IMR-90 (cell line): ENCODE results near the gene DNAJB8. TPM values are rescaled to one million over a fixed set of nuclear protein-coding genes. Genes with fewer than 3 reads are reported as not detected.

Experiments
- ATAC-seq: fragments of 200-7000 bp; cut with Tn5 transposase; 2 replicates; pipeline ENCODE4 v1.9.1; 2020; ENCODE audit warnings: low read depth, mild to moderate bottlenecking, moderate library complexity
- BruUV-seq: library from RNA; stranded (reverse); fragments of 400-500 nt; replicated peaks from 2 replicates; lab custom pipeline; 2021; lab: Mats Ljungman, UMichigan
- CTCF ChIA-PET: fragments of 300-600 bp; formaldehyde crosslinking; extraction: SDS; loops from one replicate; lab custom pipeline; 2021; ENCODE audit warnings: antibody characterized with exemption; lab: Yijun Ruan, JAX
- POLR2A ChIA-PET: fragments of 300-600 bp; sonication (Branson Sonifier 250); formaldehyde crosslinking; loops from one replicate; lab custom pipeline; 2022; ENCODE audit warnings: antibody characterized with exemption; ENCODE audit not compliant: unreplicated experiment; lab: Charles Lee
- DNase-seq: peaks from one replicate; pipeline ENCODE4 v3.0.0; 2013
- H2AFZ ChIP-seq: replicated peaks from 2 replicates; pipeline ENCODE3; 2013; ENCODE audit warnings: low read length, mild to moderate bottlenecking; ENCODE audit not compliant: poor library complexity
- H2AK5ac ChIP-seq: 2 replicates; pipeline ENCODE4 v1.6.1; 2013; ENCODE audit warnings: low read depth, low read length, inconsistent platforms
- H2AK9ac ChIP-seq: replicated peaks from 2 replicates; pipeline ENCODE3; 2013; ENCODE audit warnings: mild to moderate bottlenecking, low read depth, low read length, moderate library complexity; ENCODE audit not compliant: poor library complexity
- H2BK120ac ChIP-seq: 2 replicates; pipeline ENCODE4 v1.6.1; 2013; ENCODE audit warnings: low read depth, low read length, inconsistent platforms
- H2BK15ac ChIP-seq: 3 replicates; pipeline ENCODE4 v1.6.1; 2013; ENCODE audit warnings: low read depth, low read length, inconsistent platforms
- H2BK20ac ChIP-seq: 2 replicates; pipeline ENCODE4 v1.6.1; 2013; ENCODE audit warnings: low read depth, mild to moderate bottlenecking, inconsistent platforms, low read length, moderate library complexity
- H2BK5ac ChIP-seq: 2 replicates; pipeline ENCODE4 v1.6.1; 2013; ENCODE audit warnings: mild to moderate bottlenecking, low read depth, low read length, inconsistent platforms; ENCODE audit not compliant: poor library complexity, severe bottlenecking
- H3K14ac ChIP-seq: replicated peaks from 2 replicates; pipeline ENCODE4 v1.6.1; 2013; ENCODE audit warnings: low read depth, low read length, inconsistent platforms
- H3K18ac ChIP-seq: 2 replicates; pipeline ENCODE4 v1.6.1; 2013; ENCODE audit warnings: low read depth, low read length, control low read depth
- H3K23ac ChIP-seq: 2 replicates; pipeline ENCODE4 v1.6.1; 2013; ENCODE audit warnings: low read depth, low read length, inconsistent platforms
- H3K27ac ChIP-seq: 2 replicates; pipeline ENCODE4 v1.5.1; 2013; ENCODE audit warnings: mild to moderate bottlenecking, control low read depth, low read length; ENCODE audit not compliant: insufficient read depth
- H3K27me3 ChIP-seq: 2 replicates; pipeline ENCODE4 v1.6.1; 2013; ENCODE audit warnings: low read length; ENCODE audit not compliant: control insufficient read depth, insufficient read depth
- H3K36me3 ChIP-seq: 2 replicates; pipeline ENCODE4 v1.6.1; 2013; ENCODE audit warnings: low read length, mixed read lengths; ENCODE audit not compliant: control insufficient read depth, insufficient read depth
- H3K4ac ChIP-seq: 2 replicates; pipeline ENCODE4 v1.6.1; 2013; ENCODE audit warnings: low read depth, low read length, inconsistent platforms
- H3K4me1 ChIP-seq: 2 replicates; pipeline ENCODE4 v1.6.1; 2013; ENCODE audit warnings: low read length, mixed read lengths; ENCODE audit not compliant: control insufficient read depth, insufficient read depth
- H3K4me2 ChIP-seq: 2 replicates; pipeline ENCODE4 v1.6.1; 2013; ENCODE audit warnings: low read depth, mild to moderate bottlenecking, control low read depth, low read length, moderate library complexity
- H3K4me3 ChIP-seq: 2 replicates; pipeline ENCODE4 v1.5.1; 2013; ENCODE audit warnings: low read depth, mild to moderate bottlenecking, control low read depth, low read length, moderate library complexity; ENCODE audit not compliant: insufficient read depth
- H3K56ac ChIP-seq: 2 replicates; pipeline ENCODE4 v1.6.1; 2013; ENCODE audit warnings: low read length, inconsistent platforms; ENCODE audit not compliant: insufficient read depth; ENCODE audit errors: extremely low read depth
- H3K79me1 ChIP-seq, 2 experiments: 2 replicates each; pipeline ENCODE4 v1.6.1; 2013; ENCODE audit warnings: low read length in 2 of 2, inconsistent platforms in 1 of 2, low read depth in 1 of 2
- H3K9ac ChIP-seq: 2 replicates; pipeline ENCODE4 v1.6.1; 2013; ENCODE audit warnings: low read depth, low read length, control low read depth
- H3K9me1 ChIP-seq: 2 replicates; pipeline ENCODE4 v1.6.1; 2013; ENCODE audit warnings: low read length, inconsistent platforms; ENCODE audit not compliant: insufficient read depth
- H3K9me3 ChIP-seq: 2 replicates; pipeline ENCODE4 v1.6.1; 2013; ENCODE audit warnings: low read length; ENCODE audit not compliant: control insufficient read depth, insufficient read depth
- H4K20me1 ChIP-seq: 2 replicates; pipeline ENCODE4 v1.6.1; 2013; ENCODE audit warnings: low read length, inconsistent platforms; ENCODE audit not compliant: insufficient read depth
- H4K5ac ChIP-seq: 2 replicates; pipeline ENCODE4 v1.6.1; 2013; ENCODE audit warnings: mild to moderate bottlenecking, low read depth, low read length, control low read depth
- H4K8ac ChIP-seq, 2 experiments: 2 replicates each; pipeline ENCODE4 v1.6.1; 2013; ENCODE audit warnings: low read depth in 2 of 2, low read length in 2 of 2, control low read depth in 1 of 2, inconsistent platforms in 1 of 2
- H4K91ac ChIP-seq: 2 replicates; pipeline ENCODE4 v1.6.1; 2013; ENCODE audit warnings: low read depth, low read length, inconsistent platforms; ENCODE audit not compliant: insufficient read depth
- BHLHE40 ChIP-seq: fragments of 150-350 bp; IDR thresholded peaks from 2 replicates; pipeline ENCODE4 v1.6.1; 2016; ENCODE audit warnings: mild to moderate bottlenecking, low read depth, low read length
- CEBPB ChIP-seq: IDR thresholded peaks from 2 replicates; pipeline ENCODE4 v1.6.1; 2012; ENCODE audit warnings: low read depth, low read length, improper control_type of control experiment
- CHD1 ChIP-seq: IDR thresholded peaks from 2 replicates; pipeline ENCODE4 v1.6.1; 2012; ENCODE audit warnings: low read depth, low read length, improper control_type of control experiment
- CTCF ChIP-seq: conservative IDR thresholded peaks from 2 replicates; pipeline ENCODE4 v1.5.1; 2012; ENCODE audit warnings: mild to moderate bottlenecking, low read depth, low read length, improper control_type of control experiment
- FOS ChIP-seq: fragments of 150-350 bp; IDR thresholded peaks from 2 replicates; pipeline ENCODE4 v1.6.1; 2016; ENCODE audit warnings: low read depth, low read length
- MAFK ChIP-seq: IDR thresholded peaks from 2 replicates; pipeline ENCODE4 v1.6.1; 2012; ENCODE audit warnings: low read depth, low read length, improper control_type of control experiment
- MAZ ChIP-seq: IDR thresholded peaks from 2 replicates; pipeline ENCODE4 v1.6.1; 2012; ENCODE audit warnings: low read depth, mild to moderate bottlenecking, low read length, improper control_type of control experiment, moderate library complexity, borderline replicate concordance
- MXI1 ChIP-seq: IDR thresholded peaks from 2 replicates; pipeline ENCODE4 v1.6.1; 2012; ENCODE audit warnings: low read depth, mild to moderate bottlenecking, low read length, moderate library complexity, borderline replicate concordance
- NFE2L2 ChIP-seq: fragments of 150-350 bp; IDR thresholded peaks from 2 replicates; pipeline ENCODE4 v1.6.1; 2016; ENCODE audit warnings: low read depth, mild to moderate bottlenecking, low read length
- POLR2A ChIP-seq: IDR thresholded peaks from 2 replicates; pipeline ENCODE4 v1.6.1; 2012; ENCODE audit warnings: mild to moderate bottlenecking, low read depth, low read length
- RAD21 ChIP-seq: IDR thresholded peaks from 2 replicates; pipeline ENCODE4 v1.6.1; 2012; ENCODE audit warnings: low read length, improper control_type of control experiment
- RCOR1 ChIP-seq: IDR thresholded peaks from 2 replicates; pipeline ENCODE4 v1.6.1; 2012; ENCODE audit warnings: mild to moderate bottlenecking, low read length, improper control_type of control experiment; ENCODE audit not compliant: insufficient replicate concordance
- RFX5 ChIP-seq: IDR thresholded peaks from 2 replicates; pipeline ENCODE4 v1.8.0; 2012; ENCODE audit warnings: low read depth, mild to moderate bottlenecking, low read length, moderate library complexity
- SMC3 ChIP-seq: fragments of 150-350 bp; IDR thresholded peaks from 2 replicates; pipeline ENCODE4 v1.6.1; 2016; ENCODE audit warnings: low read depth, mild to moderate bottlenecking, antibody characterized with exemption, low read length, moderate library complexity
- USF2 ChIP-seq: fragments of 150-350 bp; IDR thresholded peaks from 2 replicates; pipeline ENCODE4 v1.6.1; 2017; ENCODE audit warnings: mild to moderate bottlenecking, antibody characterized with exemption, low read length, low read depth
- WGBS, 2 experiments: methylation state at CpG; one replicate each; pipeline versions ENCODE4 v1.1.5 to v1.1.7; 2013; ENCODE audit warnings: missing lambda C conversion rate in 2 of 2; ENCODE audit not compliant: insufficient read length in 1 of 2; ENCODE audit errors: extremely low coverage in 2 of 2; 5-methylcytosine and 5-hydroxymethylcytosine counted together
- dilution Hi-C: fragments of 300-500 bp; cut with HindIII; formaldehyde crosslinking; loops from one replicate; pipeline ENCODE4 v1.14.3; 2018; ENCODE audit warnings: low sequenced_read_pairs; ENCODE audit not compliant: unreplicated experiment
- in situ Hi-C: fragments of 300-500 bp; cut with MboI; formaldehyde crosslinking; loops from 3 replicates; pipeline ENCODE4 v1.14.3; 2019; ENCODE audit warnings: low sequenced_read_pairs, inconsistent platforms, mixed read lengths
- intact Hi-C: fragments of 100-400 bp; cut with micrococcal nuclease; formaldehyde crosslinking; loops from 2 replicates; pipeline ENCODE4 v1.10.0; 2022
- polyA plus RNA-seq, 3 experiments: library from polyadenylated mRNA; depleted of rRNA; stranded (reverse); fragments of >200 nt; gene quantifications; 2 replicates each; pipeline ENCODE4 v1.2.3, GENCODE V29; 2012; ENCODE audit warnings: low replicate concordance in 1 of 3
- total RNA-seq: library from RNA; depleted of rRNA; stranded (reverse); fragments of >200 nt; gene quantifications from 2 replicates; pipeline ENCODE4 v1.2.3, GENCODE V29; 2012

The DNAJB8 gene
- total and polyA plus RNA-seq, 2 of the 4 experiments (the other 2 are of a cell fraction) = not detected

- POLR2A ChIA-PET = no interaction called here
- Histone ChIP-seq H3K9me1 (no peaks in the 10 kb centered on the region), H2BK5ac (no peak overlapping the region), H2BK120ac (no peak overlapping the region), H3K4ac (no peak overlapping the region), H3K9ac (no peak overlapping the region), H4K8ac (no peak overlapping the region), H3K4me2 (no peak overlapping the region), H4K91ac (no peak overlapping the region), H3K9me3 (peaks cover 2% of the 10 kb centered on the region; the same call in 1 of the 2 replicates), H3K56ac (no peak overlapping the region), H2AK5ac (no peak overlapping the region), H3K23ac (no peak overlapping the region), H3K36me3 (no peaks in the 10 kb centered on the region), H3K4me1 (no peaks in the 10 kb centered on the region), H2AFZ (no peak overlapping the region), H2AK9ac (no peak overlapping the region), H3K79me1 (no peaks in the 10 kb centered on the region), H3K27ac (no peak overlapping the region), H4K20me1 (no peaks in the 10 kb centered on the region; the same call in 1 of the 2 replicates), H3K14ac (no peak overlapping the region), H3K4me3 (no peak overlapping the region), H4K5ac (no peak overlapping the region), H2BK15ac (no peak overlapping the region), H2BK20ac (no peak overlapping the region), H3K27me3 (peaks cover 69% of the 10 kb centered on the region), H3K18ac (no peak overlapping the region)
- DNase-seq = no peak
- intact Hi-C loops = no loop called here
- dilution Hi-C loops = no loop called here
- CTCF ChIA-PET = no interaction called here
- whole genome bisulfite sequencing, 2 experiments = 46% methylated on average over 7 of the region's 27 CpGs; no CpG with 5 or more reads in 1 of the 2 experiments
- ATAC-seq = no peak
- in situ Hi-C loops = no loop called here
- BruUV-seq = no TSS peak
- TF ChIP-seq RFX5 = no peak
- no peak for TF ChIP-seq SMC3
- TF ChIP-seq NFE2L2 = no peak
- no peak for TF ChIP-seq MXI1
- TF ChIP-seq MAFK = no peak
- no peak for TF ChIP-seq MAZ
- TF ChIP-seq USF2 = no peak
- TF ChIP-seq RAD21 = no peak
- TF ChIP-seq BHLHE40 = no peak
- TF ChIP-seq FOS = no peak
- TF ChIP-seq CHD1 = no peak
- TF ChIP-seq POLR2A = no peak
- TF ChIP-seq RCOR1 = no peak
- no peak for TF ChIP-seq CTCF
- no peak for TF ChIP-seq CEBPB
Observed at GRCh38 chr3:128456776-128457715, 9.6 kb downstream of the DNAJB8 start.
